HEK293 (cell line): Measurements from ENCODE around the gene SH3D19.

Experiments
- KLF16 ChIP-seq: fragments of 450-650 bp; formaldehyde crosslinking; IDR thresholded peaks from 2 replicates; pipeline ENCODE4 v1.5.1; 2017; ENCODE audit warnings: missing biosample characterization, missing genetic modification characterization
- TCF7L2 ChIP-seq: IDR thresholded peaks from 2 replicates; pipeline ENCODE4 v1.6.1; 2011; ENCODE audit warnings: low read depth, mild to moderate bottlenecking, inconsistent platforms, low read length, moderate library complexity, borderline replicate concordance
- ZBTB48 ChIP-seq: fragments of 450-650 bp; formaldehyde crosslinking; IDR thresholded peaks from 2 replicates; pipeline ENCODE4 v1.5.1; 2016; ENCODE audit warnings: missing biosample characterization, missing genetic modification characterization
- TF ChIP-seq, protein P1 (sequence below): fragments of 450-650 bp; formaldehyde crosslinking; IDR thresholded peaks from 2 replicates; pipeline ENCODE4 v1.5.1; 2016; ENCODE audit warnings: missing biosample characterization, missing genetic modification characterization, borderline replicate concordance
- TF ChIP-seq, protein P2 (sequence below): IDR thresholded peaks from 2 replicates; pipeline ENCODE4 v1.6.1; 2011; ENCODE audit warnings: mild to moderate bottlenecking, low read depth, low read length, borderline replicate concordance
- TF ChIP-seq, protein P3 (sequence below): fragments of 450-650 bp; formaldehyde crosslinking; IDR thresholded peaks from 2 replicates; pipeline ENCODE4 v1.5.1; 2016; ENCODE audit warnings: missing biosample characterization, missing genetic modification characterization
- TF ChIP-seq, protein P4 (sequence below): fragments of 450-650 bp; formaldehyde crosslinking; IDR thresholded peaks from 2 replicates; pipeline ENCODE4 v1.5.1; 2016; ENCODE audit warnings: missing biosample characterization, missing genetic modification characterization
- TF ChIP-seq, protein P5 (sequence below): fragments of 450-650 bp; formaldehyde crosslinking; IDR thresholded peaks from 2 replicates; pipeline ENCODE4 v1.5.1; 2016; ENCODE audit warnings: missing biosample characterization, missing genetic modification characterization

DNA sequence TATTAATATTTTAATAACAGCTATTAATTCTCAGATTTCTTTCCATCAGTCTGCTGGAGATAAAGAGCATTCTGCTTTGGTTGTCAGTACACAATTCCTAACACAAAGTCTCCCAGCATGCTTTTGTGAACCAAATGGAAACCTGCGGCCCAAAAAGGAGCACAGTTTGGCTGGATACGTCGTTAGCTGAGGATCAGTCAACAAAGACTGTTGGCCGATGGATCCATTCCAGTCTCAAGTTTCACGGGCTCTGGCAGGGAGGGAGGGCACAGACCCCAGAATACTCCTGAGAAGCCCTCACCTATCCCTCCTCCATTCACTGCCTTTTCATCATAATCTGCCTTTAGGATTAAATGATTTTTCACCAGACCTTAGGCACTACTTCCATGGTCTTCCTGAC lies 74.7 kb downstream of the SH3D19 start:
- TF ChIP-seq, protein P1, sequence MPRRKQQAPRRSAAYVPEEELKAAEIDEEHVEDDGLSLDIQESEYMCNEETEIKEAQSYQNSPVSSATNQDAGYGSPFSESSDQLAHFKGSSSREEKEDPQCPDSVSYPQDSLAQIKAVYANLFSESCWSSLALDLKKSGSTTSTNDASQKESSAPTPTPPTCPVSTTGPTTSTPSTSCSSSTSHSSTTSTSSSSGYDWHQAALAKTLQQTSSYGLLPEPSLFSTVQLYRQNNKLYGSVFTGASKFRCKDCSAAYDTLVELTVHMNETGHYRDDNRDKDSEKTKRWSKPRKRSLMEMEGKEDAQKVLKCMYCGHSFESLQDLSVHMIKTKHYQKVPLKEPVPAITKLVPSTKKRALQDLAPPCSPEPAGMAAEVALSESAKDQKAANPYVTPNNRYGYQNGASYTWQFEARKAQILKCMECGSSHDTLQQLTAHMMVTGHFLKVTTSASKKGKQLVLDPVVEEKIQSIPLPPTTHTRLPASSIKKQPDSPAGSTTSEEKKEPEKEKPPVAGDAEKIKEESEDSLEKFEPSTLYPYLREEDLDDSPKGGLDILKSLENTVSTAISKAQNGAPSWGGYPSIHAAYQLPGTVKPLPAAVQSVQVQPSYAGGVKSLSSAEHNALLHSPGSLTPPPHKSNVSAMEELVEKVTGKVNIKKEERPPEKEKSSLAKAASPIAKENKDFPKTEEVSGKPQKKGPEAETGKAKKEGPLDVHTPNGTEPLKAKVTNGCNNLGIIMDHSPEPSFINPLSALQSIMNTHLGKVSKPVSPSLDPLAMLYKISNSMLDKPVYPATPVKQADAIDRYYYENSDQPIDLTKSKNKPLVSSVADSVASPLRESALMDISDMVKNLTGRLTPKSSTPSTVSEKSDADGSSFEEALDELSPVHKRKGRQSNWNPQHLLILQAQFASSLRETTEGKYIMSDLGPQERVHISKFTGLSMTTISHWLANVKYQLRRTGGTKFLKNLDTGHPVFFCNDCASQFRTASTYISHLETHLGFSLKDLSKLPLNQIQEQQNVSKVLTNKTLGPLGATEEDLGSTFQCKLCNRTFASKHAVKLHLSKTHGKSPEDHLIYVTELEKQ (tag by site-specific recombination), result no peak
- TF ChIP-seq, protein P2, sequence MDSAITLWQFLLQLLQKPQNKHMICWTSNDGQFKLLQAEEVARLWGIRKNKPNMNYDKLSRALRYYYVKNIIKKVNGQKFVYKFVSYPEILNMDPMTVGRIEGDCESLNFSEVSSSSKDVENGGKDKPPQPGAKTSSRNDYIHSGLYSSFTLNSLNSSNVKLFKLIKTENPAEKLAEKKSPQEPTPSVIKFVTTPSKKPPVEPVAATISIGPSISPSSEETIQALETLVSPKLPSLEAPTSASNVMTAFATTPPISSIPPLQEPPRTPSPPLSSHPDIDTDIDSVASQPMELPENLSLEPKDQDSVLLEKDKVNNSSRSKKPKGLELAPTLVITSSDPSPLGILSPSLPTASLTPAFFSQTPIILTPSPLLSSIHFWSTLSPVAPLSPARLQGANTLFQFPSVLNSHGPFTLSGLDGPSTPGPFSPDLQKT, result no peak
- TF ChIP-seq, protein P3, sequence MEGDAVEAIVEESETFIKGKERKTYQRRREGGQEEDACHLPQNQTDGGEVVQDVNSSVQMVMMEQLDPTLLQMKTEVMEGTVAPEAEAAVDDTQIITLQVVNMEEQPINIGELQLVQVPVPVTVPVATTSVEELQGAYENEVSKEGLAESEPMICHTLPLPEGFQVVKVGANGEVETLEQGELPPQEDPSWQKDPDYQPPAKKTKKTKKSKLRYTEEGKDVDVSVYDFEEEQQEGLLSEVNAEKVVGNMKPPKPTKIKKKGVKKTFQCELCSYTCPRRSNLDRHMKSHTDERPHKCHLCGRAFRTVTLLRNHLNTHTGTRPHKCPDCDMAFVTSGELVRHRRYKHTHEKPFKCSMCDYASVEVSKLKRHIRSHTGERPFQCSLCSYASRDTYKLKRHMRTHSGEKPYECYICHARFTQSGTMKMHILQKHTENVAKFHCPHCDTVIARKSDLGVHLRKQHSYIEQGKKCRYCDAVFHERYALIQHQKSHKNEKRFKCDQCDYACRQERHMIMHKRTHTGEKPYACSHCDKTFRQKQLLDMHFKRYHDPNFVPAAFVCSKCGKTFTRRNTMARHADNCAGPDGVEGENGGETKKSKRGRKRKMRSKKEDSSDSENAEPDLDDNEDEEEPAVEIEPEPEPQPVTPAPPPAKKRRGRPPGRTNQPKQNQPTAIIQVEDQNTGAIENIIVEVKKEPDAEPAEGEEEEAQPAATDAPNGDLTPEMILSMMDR, result no peak
- TF ChIP-seq, protein P4, sequence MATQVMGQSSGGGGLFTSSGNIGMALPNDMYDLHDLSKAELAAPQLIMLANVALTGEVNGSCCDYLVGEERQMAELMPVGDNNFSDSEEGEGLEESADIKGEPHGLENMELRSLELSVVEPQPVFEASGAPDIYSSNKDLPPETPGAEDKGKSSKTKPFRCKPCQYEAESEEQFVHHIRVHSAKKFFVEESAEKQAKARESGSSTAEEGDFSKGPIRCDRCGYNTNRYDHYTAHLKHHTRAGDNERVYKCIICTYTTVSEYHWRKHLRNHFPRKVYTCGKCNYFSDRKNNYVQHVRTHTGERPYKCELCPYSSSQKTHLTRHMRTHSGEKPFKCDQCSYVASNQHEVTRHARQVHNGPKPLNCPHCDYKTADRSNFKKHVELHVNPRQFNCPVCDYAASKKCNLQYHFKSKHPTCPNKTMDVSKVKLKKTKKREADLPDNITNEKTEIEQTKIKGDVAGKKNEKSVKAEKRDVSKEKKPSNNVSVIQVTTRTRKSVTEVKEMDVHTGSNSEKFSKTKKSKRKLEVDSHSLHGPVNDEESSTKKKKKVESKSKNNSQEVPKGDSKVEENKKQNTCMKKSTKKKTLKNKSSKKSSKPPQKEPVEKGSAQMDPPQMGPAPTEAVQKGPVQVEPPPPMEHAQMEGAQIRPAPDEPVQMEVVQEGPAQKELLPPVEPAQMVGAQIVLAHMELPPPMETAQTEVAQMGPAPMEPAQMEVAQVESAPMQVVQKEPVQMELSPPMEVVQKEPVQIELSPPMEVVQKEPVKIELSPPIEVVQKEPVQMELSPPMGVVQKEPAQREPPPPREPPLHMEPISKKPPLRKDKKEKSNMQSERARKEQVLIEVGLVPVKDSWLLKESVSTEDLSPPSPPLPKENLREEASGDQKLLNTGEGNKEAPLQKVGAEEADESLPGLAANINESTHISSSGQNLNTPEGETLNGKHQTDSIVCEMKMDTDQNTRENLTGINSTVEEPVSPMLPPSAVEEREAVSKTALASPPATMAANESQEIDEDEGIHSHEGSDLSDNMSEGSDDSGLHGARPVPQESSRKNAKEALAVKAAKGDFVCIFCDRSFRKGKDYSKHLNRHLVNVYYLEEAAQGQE (tag by site-specific recombination), result no peak
- TF ChIP-seq, protein P5, sequence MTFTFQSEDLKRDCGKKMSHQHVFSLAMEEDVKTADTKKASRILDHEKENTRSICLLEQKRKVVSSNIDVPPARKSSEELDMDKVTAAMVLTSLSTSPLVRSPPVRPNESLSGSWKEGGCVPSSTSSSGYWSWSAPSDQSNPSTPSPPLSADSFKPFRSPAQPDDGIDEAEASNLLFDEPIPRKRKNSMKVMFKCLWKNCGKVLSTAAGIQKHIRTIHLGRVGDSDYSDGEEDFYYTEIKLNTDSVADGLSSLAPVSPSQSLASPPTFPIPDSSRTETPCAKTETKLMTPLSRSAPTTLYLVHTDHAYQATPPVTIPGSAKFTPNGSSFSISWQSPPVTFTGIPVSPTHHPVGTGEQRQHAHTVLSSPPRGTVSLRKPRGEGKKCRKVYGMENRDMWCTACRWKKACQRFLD, result no peak
- no peak for TF ChIP-seq TCF7L2
- TF ChIP-seq KLF16 (tag by site-specific recombination), result no peak
- no peak for TF ChIP-seq ZBTB48 (tag by site-specific recombination)
